HFFc6 (cell line): ENCODE data around the gene CARMIL1. TPM values are rescaled to one million over a fixed set of nuclear protein-coding genes. Genes with fewer than 3 reads are reported as not detected.

Source experiments
- DNase-seq: peaks from one replicate; pipeline ENCODE4 v3.0.0-alpha.2; 2018
- H3K27ac Mint-ChIP-seq: 2 replicates; pipeline ENCODE4 v1.8.0; 2020; ENCODE audit warnings: mild to moderate bottlenecking, mixed read lengths
- H3K27me3 Mint-ChIP-seq: 2 replicates; pipeline ENCODE4 v1.8.0; 2021; ENCODE audit warnings: mild to moderate bottlenecking, moderate library complexity, mixed read lengths; ENCODE audit not compliant: insufficient read depth
- H3K36me3 Mint-ChIP-seq: 2 replicates; pipeline ENCODE4 v1.8.0; 2021; ENCODE audit warnings: low read depth, mixed read lengths
- H3K4me1 Mint-ChIP-seq: 2 replicates; pipeline ENCODE4 v1.8.0; 2020; ENCODE audit warnings: low read depth, mixed read lengths
- H3K4me3 Mint-ChIP-seq: 2 replicates; pipeline ENCODE4 v1.8.0; 2020; ENCODE audit warnings: mild to moderate bottlenecking, moderate library complexity, mixed read lengths
- H3K9me3 Mint-ChIP-seq: 2 replicates; pipeline ENCODE4 v1.8.0; 2020; ENCODE audit warnings: mild to moderate bottlenecking, mixed read lengths
- CTCF ChIP-seq: fragments of 200-600 bp; sonication (generic); IDR thresholded peaks from 2 replicates; pipeline ENCODE4 v1.5.0; 2021; ENCODE audit warnings: antibody characterized with exemption, mild to moderate bottlenecking
- total RNA-seq, 6 experiments: library from RNA; stranded (reverse); fragmentation: NEBNext Ultra II Directional; extraction: Animal tissue kit (Norgen Biotek cat#: 25700); gene quantifications; 2 replicates in 1 of 6; 3 replicates in 5 of 6; pipeline ENCODE4 v1.2.3, GENCODE V29; 2021

The CARMIL1 gene
- total RNA-seq, 6 experiments from 2014 or later = 12.2 to 15.6 (median 13.7) TPM

- H3K27ac Mint-ChIP-seq = no peak overlapping the region
Measured at GRCh38 chr6:25404693-25405169, 125.6 kb downstream of the CARMIL1 start.

GRCh38 chr6:25405442-25405841 is 126.3 kb downstream of the CARMIL1 start:
- H3K27me3 Mint-ChIP-seq = no peaks in the 10 kb centered on the region
- no peak for TF ChIP-seq CTCF
- DNase-seq = no peak

More at GRCh38 chr6:25404693-25405169, 125.6 kb downstream of the CARMIL1 start:
- TF ChIP-seq CTCF = no peak
- no peak overlapping the region for H3K4me3 Mint-ChIP-seq
- no peaks in the 10 kb centered on the region for H3K27me3 Mint-ChIP-seq
- no peaks in the 10 kb centered on the region for H3K36me3 Mint-ChIP-seq
- no peak for DNase-seq
- H3K9me3 Mint-ChIP-seq = no peaks in the 10 kb centered on the region
- no peaks in the 10 kb centered on the region for H3K4me1 Mint-ChIP-seq

DNA sequence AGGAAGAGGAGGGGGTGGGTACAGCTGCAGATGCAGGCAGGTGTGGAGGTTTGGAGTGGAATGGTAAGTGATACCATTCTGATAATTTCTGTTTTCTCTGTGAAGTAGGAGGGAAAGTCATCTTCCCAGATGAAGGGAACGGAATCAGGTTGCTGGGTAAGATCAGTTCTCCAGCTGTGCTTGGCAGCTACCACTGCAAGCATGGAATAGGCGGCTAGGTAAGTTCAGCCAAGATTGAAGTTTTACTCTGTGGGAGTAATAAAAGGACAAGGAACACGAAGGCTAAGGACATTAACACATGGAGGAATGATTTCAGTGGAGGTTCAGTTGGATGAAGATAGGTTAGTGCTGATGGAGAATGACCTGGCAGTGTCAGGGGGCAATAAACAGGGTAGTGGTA is 128.3 kb downstream of the CARMIL1 start:
- H3K27me3 Mint-ChIP-seq = no peaks in the 10 kb centered on the region
- no peak for TF ChIP-seq CTCF
- no peaks in the 10 kb centered on the region for H3K36me3 Mint-ChIP-seq
- no peaks in the 10 kb centered on the region for H3K9me3 Mint-ChIP-seq
- no peak for DNase-seq
- H3K27ac Mint-ChIP-seq = no peak overlapping the region
- H3K4me3 Mint-ChIP-seq = no peak overlapping the region
- H3K4me1 Mint-ChIP-seq = no peaks in the 10 kb centered on the region

More at GRCh38 chr6:25405442-25405841, 126.3 kb downstream of the CARMIL1 start:
- Mint-ChIP-seq H3K36me3 (no peaks in the 10 kb centered on the region), H3K4me1 (no peaks in the 10 kb centered on the region), H3K4me3 (no peak overlapping the region), H3K27ac (no peak overlapping the region), H3K9me3 (no peaks in the 10 kb centered on the region)

GRCh38 chr6:25410102-25410501 is 130.9 kb downstream of the CARMIL1 start:
- no peaks in the 10 kb centered on the region for H3K9me3 Mint-ChIP-seq

DNA sequence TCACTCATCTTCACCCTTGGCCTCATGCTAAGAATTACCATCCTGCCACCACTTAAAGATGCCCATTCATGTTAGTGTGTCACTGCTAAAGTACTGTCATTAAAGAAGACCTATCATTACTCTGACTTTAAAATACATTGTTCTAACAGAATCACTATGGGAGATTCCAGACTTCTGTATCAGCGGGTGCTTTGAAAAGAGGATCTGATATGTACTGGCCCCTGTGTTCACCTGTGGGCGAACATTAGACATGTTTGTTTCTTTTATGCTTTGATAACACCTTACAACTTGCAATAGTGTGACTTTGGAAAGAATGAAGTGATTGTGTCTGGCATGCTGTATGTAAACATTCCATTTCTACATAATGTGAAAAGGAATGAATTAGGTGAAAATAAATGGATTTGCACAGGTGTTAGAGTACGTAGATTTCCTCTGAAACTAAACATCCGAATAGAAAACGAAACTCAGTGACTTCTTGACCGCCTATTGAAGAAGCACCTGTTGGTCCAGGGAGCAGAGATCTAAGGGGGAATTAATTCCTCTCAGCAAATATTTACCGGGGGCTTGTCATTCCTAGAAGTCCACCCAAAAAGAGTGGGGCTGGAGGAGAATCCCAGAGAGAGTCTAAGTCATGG is 132.3 kb downstream of the CARMIL1 start:
- no peak overlapping the region for H3K4me3 Mint-ChIP-seq
- no peaks in the 10 kb centered on the region for H3K9me3 Mint-ChIP-seq
- no peak overlapping the region for H3K27ac Mint-ChIP-seq
- no peak for TF ChIP-seq CTCF
- peaks cover 22% of the 10 kb centered on the region for H3K4me1 Mint-ChIP-seq
- no peaks in the 10 kb centered on the region for H3K27me3 Mint-ChIP-seq
- H3K36me3 Mint-ChIP-seq = no peaks in the 10 kb centered on the region
- no peak for DNase-seq

More at GRCh38 chr6:25410102-25410501, 130.9 kb downstream of the CARMIL1 start:
- no peaks in the 10 kb centered on the region for H3K27me3 Mint-ChIP-seq
- TF ChIP-seq CTCF = no peak
- peaks cover 22% of the 10 kb centered on the region for H3K4me1 Mint-ChIP-seq
- H3K4me3 Mint-ChIP-seq = no peak overlapping the region; the same call in 1 of the 2 replicates
- H3K27ac Mint-ChIP-seq = no peak overlapping the region
- no peak for DNase-seq
- H3K36me3 Mint-ChIP-seq = no peaks in the 10 kb centered on the region
